ENCODE results near the gene MAGI2.

MAGI2 gene

GRCh38 chr7:78115876-78116275, 1337.6 kb downstream of the MAGI2 start:
- peak overlapping the region; percentile 9 for H3K27ac ChIP-seq
- no peak for DNase-seq (ENCODE audit: low read depth, low spot score)

- H3K27ac ChIP-seq: peak overlapping the region; percentile 27
- no peak for DNase-seq (ENCODE audit: low read depth, low spot score)
These were observed 1338.5 kb downstream of the MAGI2 start for GRCh38 chr7:78114993-78115392.

- H3K27ac ChIP-seq: no peak overlapping the region
These were observed 1341.0 kb downstream of the MAGI2 start for GRCh38 chr7:78112488-78112887.

GRCh38 chr7:78111386-78111785, 1342.1 kb downstream of the MAGI2 start:
- no peak for DNase-seq (ENCODE audit: low read depth, low spot score)
- H3K27ac ChIP-seq: no peak overlapping the region

More at GRCh38 chr7:78112488-78112887, 1341.0 kb downstream of the MAGI2 start:
- DNase-seq (ENCODE audit: low read depth, low spot score): no peak

GRCh38 chr7:78103475-78103874, 1350.0 kb downstream of the MAGI2 start:
- H3K27ac ChIP-seq: no peak overlapping the region
- no peak for DNase-seq (ENCODE audit: low read depth, low spot score)

GRCh38 chr7:78101076-78101475, 1352.4 kb downstream of the MAGI2 start:
- H3K27ac ChIP-seq: no peak overlapping the region
- DNase-seq (ENCODE audit: low read depth, low spot score): no peak

- H3K27ac ChIP-seq: peak overlapping the region; percentile 63
- DNase-seq (ENCODE audit: low read depth, low spot score): peak; percentile 41
These were observed 1353.6 kb downstream of the MAGI2 start for GRCh38 chr7:78099715-78100394.

- H3K27ac ChIP-seq: no peak overlapping the region
- DNase-seq (ENCODE audit: low read depth, low spot score): no peak
These were observed 1357.9 kb downstream of the MAGI2 start for GRCh38 chr7:78095549-78095948.

GRCh38 chr7:78092331-78092730, 1361.1 kb downstream of the MAGI2 start:
- DNase-seq (ENCODE audit: low read depth, low spot score): no peak
- no peak overlapping the region for H3K27ac ChIP-seq

GRCh38 chr7:78090616-78091015, 1362.9 kb downstream of the MAGI2 start:
- DNase-seq (ENCODE audit: low read depth, low spot score): no peak
- H3K27ac ChIP-seq: no peak overlapping the region

GRCh38 chr7:78083476-78084120, 1369.9 kb downstream of the MAGI2 start:
- H3K27ac ChIP-seq: peak overlapping the region; percentile 31
- DNase-seq (ENCODE audit: low read depth, low spot score): no peak

GRCh38 chr7:78082556-78082955, 1370.9 kb downstream of the MAGI2 start:
- no peak overlapping the region for H3K27ac ChIP-seq
- DNase-seq (ENCODE audit: low read depth, low spot score): no peak

- H3K27ac ChIP-seq: no peak overlapping the region
- DNase-seq (ENCODE audit: low read depth, low spot score): no peak
These were observed 1371.6 kb downstream of the MAGI2 start for GRCh38 chr7:78081888-78082287.

GRCh38 chr7:78081344-78081743, 1372.1 kb downstream of the MAGI2 start:
- H3K27ac ChIP-seq: no peak overlapping the region
- DNase-seq (ENCODE audit: low read depth, low spot score): no peak

- no peak overlapping the region for H3K27ac ChIP-seq
- DNase-seq (ENCODE audit: low read depth, low spot score): no peak
These were observed 1372.7 kb downstream of the MAGI2 start for GRCh38 chr7:78080811-78081210.

- DNase-seq (ENCODE audit: low read depth, low spot score): no peak
- no peak overlapping the region for H3K27ac ChIP-seq
These were observed 1373.2 kb downstream of the MAGI2 start for GRCh38 chr7:78080241-78080640.

- no peak overlapping the region for H3K27ac ChIP-seq
- DNase-seq (ENCODE audit: low read depth, low spot score): no peak
These were observed 1378.8 kb downstream of the MAGI2 start for GRCh38 chr7:78074713-78075112.

GRCh38 chr7:78073609-78074382, 1379.7 kb downstream of the MAGI2 start:
- DNase-seq (ENCODE audit: low read depth, low spot score): no peak

GRCh38 chr7:78072201-78072590, 1381.3 kb downstream of the MAGI2 start:
- no peak for DNase-seq (ENCODE audit: low read depth, low spot score)
- H3K27ac ChIP-seq: no peak overlapping the region

More at GRCh38 chr7:78073609-78074382, 1379.7 kb downstream of the MAGI2 start:
- no peak overlapping the region for H3K27ac ChIP-seq

GRCh38 chr7:78071491-78072200, 1381.8 kb downstream of the MAGI2 start:
- no peak overlapping the region for H3K27ac ChIP-seq
- no peak for DNase-seq (ENCODE audit: low read depth, low spot score)

GRCh38 chr7:78066599-78066998, 1386.9 kb downstream of the MAGI2 start:
- H3K27ac ChIP-seq: no peak overlapping the region
- DNase-seq (ENCODE audit: low read depth, low spot score): no peak

All from epithelial cell of prostate (primary cell).